Measurements from ENCODE around the gene IGSF5. TPM values are rescaled to one million over a fixed set of nuclear protein-coding genes. Genes with fewer than 3 reads are reported as not detected.

Gene IGSF5
- total and polyA plus RNA-seq, 4 donors = 0.06 to 0.11 (median 0.06) TPM; not detected in 1

DNA sequence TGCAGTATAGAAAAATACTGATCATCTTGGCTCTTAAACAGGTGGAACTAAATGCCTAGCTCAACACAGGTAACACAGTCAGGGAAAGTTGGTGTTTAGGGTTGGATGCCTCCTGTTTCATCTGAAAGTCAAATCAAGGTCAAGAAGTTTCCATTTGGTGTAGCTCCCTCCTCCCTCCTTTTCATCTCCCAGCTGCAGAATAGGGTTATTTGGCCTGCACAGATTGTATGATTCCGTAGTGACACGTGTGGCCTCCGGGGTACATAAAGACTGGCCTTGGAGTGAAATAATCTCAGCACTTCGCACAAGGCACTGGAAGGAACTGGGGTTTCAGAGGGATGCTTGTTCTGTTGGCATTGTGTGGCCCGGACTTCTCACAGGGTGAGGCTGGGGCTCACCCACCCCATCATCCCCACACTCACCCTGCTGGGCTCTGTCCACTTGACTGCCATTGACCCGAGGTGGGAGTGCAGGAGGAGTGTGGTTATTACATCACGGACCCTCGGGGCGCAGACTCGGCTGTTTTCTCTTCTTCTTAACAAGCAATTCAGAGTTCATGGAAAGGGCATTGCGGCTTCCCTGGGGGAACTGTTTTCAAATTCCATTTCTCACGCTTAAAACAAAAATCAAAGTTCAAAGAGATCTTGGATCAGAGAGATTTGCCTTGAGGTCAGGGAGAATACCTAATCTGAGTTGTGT lies 18.4 kb downstream of the IGSF5 start:
- ATAC-seq (ENCODE audit: insufficient read depth, low FRiP score) (no peak), DNase-seq (peak; percentile 16 to 47 (median 18))
- TF ChIP-seq, protein P1, sequence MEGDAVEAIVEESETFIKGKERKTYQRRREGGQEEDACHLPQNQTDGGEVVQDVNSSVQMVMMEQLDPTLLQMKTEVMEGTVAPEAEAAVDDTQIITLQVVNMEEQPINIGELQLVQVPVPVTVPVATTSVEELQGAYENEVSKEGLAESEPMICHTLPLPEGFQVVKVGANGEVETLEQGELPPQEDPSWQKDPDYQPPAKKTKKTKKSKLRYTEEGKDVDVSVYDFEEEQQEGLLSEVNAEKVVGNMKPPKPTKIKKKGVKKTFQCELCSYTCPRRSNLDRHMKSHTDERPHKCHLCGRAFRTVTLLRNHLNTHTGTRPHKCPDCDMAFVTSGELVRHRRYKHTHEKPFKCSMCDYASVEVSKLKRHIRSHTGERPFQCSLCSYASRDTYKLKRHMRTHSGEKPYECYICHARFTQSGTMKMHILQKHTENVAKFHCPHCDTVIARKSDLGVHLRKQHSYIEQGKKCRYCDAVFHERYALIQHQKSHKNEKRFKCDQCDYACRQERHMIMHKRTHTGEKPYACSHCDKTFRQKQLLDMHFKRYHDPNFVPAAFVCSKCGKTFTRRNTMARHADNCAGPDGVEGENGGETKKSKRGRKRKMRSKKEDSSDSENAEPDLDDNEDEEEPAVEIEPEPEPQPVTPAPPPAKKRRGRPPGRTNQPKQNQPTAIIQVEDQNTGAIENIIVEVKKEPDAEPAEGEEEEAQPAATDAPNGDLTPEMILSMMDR (IDR thresholded peaks at IDR 0.05; ENCODE audit: control extremely low read depth, extremely low read depth) = no peak

DNA sequence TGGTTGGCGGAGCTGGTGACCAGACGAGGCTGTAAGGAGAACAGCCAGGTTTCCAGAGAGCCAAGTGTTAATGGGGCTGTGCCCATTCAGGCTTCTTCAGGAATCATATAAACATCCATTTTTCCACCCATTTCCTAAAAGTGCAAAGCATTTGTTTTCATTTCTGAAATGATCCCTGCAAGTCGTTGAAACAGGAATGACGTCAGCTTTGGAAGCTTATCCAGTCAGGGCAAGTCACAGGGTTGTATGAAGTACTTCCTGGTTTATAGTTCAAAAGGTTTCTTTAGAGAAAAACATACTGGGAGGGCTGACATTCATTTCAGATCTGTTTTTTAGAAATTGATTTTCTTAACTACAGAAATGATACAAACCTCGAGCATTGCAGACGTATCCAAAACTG lies 29.2 kb downstream of the IGSF5 start:
- TF ChIP-seq, protein P1 (IDR thresholded peaks at IDR 0.05; ENCODE audit: control extremely low read depth, extremely low read depth) = no peak
- WGBS, 2 donors = 71 to 72% methylated on average over 6 of the region's 6 CpGs
- H3K4me1 ChIP-seq (ENCODE audit: control insufficient read depth in 5 of 5, insufficient read depth in 5 of 5, low read length in 5 of 5) = no peaks in the 10 kb centered on the region
- H3K27ac ChIP-seq (ENCODE audit: low read depth in 1 of 2, low read length in 1 of 2) = no peak overlapping the region
- DNase-seq (peak in 2 of 3 donors; percentile 11 to 29), ATAC-seq (ENCODE audit: insufficient read depth, low FRiP score) (no peak)
- H3K9me3 ChIP-seq (ENCODE audit: control insufficient read depth in 4 of 4, insufficient read depth in 3 of 4, low read length in 3 of 4) = peaks cover 0 to 4% (median 0%) of the 10 kb centered on the region in 4 donors
- no peak overlapping the region for H3K4me3 ChIP-seq
- H3K27me3 ChIP-seq (ENCODE audit: control insufficient read depth in 3 of 3, insufficient read depth in 3 of 3, low read length in 2 of 3) = no peaks in the 10 kb centered on the region
- H3K9ac ChIP-seq (ENCODE audit: insufficient read depth in 1 of 2, low read length in 2 of 2) = no peak overlapping the region
- H3K36me3 ChIP-seq (ENCODE audit: control insufficient read depth in 4 of 4, insufficient read depth in 4 of 4, low read length in 4 of 4) = no peaks in the 10 kb centered on the region

More for the DNA sequence above, 18.4 kb downstream of the IGSF5 start:
- Histone ChIP-seq H3K9me3 (ENCODE audit: control insufficient read depth in 4 of 4, insufficient read depth in 3 of 4, low read length in 3 of 4) (peaks cover 0 to 2% (median 0%) of the 10 kb centered on the region in 4 donors), H3K9ac (ENCODE audit: insufficient read depth in 1 of 2, low read length in 2 of 2) (no peak overlapping the region), H3K27me3 (ENCODE audit: control insufficient read depth in 3 of 3, insufficient read depth in 3 of 3, low read length in 2 of 3) (no peaks in the 10 kb centered on the region), H3K36me3 (ENCODE audit: control insufficient read depth in 4 of 4, insufficient read depth in 4 of 4, low read length in 4 of 4) (no peaks in the 10 kb centered on the region), H3K4me1 (ENCODE audit: control insufficient read depth in 5 of 5, insufficient read depth in 5 of 5, low read length in 5 of 5) (peaks cover 0 to 7% (median 0%) of the 10 kb centered on the region in 5 donors), H3K27ac (ENCODE audit: low read depth in 1 of 2, low read length in 1 of 2) (no peak overlapping the region), H3K4me3 (no peak overlapping the region)
- 48 to 69% methylated on average over 12 of the region's 12 CpGs for WGBS, 2 donors

DNA sequence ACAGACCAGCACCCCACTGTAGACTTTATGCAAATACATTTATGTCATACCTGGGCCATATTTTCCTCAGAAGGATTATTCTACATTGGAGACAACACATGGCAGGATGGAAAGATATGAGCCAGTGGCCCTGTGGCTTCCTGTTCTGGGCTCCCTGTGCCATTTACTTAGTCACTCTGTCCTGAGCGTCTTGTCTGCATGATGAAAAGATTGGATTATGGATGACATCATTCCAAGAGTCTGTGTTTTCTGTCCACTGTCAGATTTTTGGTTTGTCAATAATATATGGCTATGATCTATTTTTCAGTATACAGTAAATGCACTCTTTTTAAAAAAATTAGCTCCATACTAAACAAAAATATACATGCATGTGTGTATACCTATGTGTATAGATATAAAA lies 30.8 kb downstream of the IGSF5 start:
- ATAC-seq (ENCODE audit: insufficient read depth, low FRiP score) = no peak
- Histone ChIP-seq H3K9ac (ENCODE audit: insufficient read depth in 1 of 2, low read length in 2 of 2) (no peak overlapping the region), H3K4me1 (ENCODE audit: control insufficient read depth in 5 of 5, insufficient read depth in 5 of 5, low read length in 5 of 5) (no peaks in the 10 kb centered on the region), H3K27ac (ENCODE audit: low read depth in 1 of 2, low read length in 1 of 2) (no peak overlapping the region), H3K27me3 (ENCODE audit: control insufficient read depth in 3 of 3, insufficient read depth in 3 of 3, low read length in 2 of 3) (no peaks in the 10 kb centered on the region), H3K9me3 (ENCODE audit: control insufficient read depth in 4 of 4, insufficient read depth in 3 of 4, low read length in 3 of 4) (peaks cover 0 to 4% (median 0%) of the 10 kb centered on the region in 4 donors), H3K4me3 (no peak overlapping the region), H3K36me3 (ENCODE audit: control insufficient read depth in 4 of 4, insufficient read depth in 4 of 4, low read length in 4 of 4) (no peaks in the 10 kb centered on the region)
- TF ChIP-seq, protein P1 (IDR thresholded peaks at IDR 0.05; ENCODE audit: control extremely low read depth, extremely low read depth) = no peak
- WGBS, 2 donors = 87 to 88% methylated on average over 1 of the region's 1 CpG
- DNase-seq = no peak
